Stimulated activated CD4-positive, alpha-beta T cell treated with anti-CD3 and anti-CD28 coated beads, Interleukin-1b, Interleukin-23, amount 100 ng/mL, for 48 hours (primary cell): Measurements from ENCODE around the gene CARNS1.
"Not testable (repeated sequence)": the region's sequence is repeated elsewhere in the genome, so short reads cannot be mapped to it uniquely, and the experiment has no call there.

Experiments used
- DNase-seq: peaks from one replicate; pipeline ENCODE4 v3.0.0-alpha.2; 2020

Gene CARNS1

GRCh38 chr11:67410984-67411784, 4.3 kb upstream of the CARNS1 start:
- no peak for DNase-seq

GRCh38 chr11:67411785-67412152, 3.7 kb upstream of the CARNS1 start:
- DNase-seq = no peak

- no peak for DNase-seq
Observed at GRCh38 chr11:67412495-67413179, 2.8 kb upstream of the CARNS1 start.

- DNase-seq = no peak
Observed at GRCh38 chr11:67413266-67413849, 2.1 kb upstream of the CARNS1 start.

- DNase-seq = peak; percentile 58
Observed at GRCh38 chr11:67416416-67417335, 1.2 kb downstream of the CARNS1 start.

GRCh38 chr11:67417425-67417824, 1.9 kb downstream of the CARNS1 start:
- no peak for DNase-seq

GRCh38 chr11:67418476-67419281, 3.2 kb downstream of the CARNS1 start:
- DNase-seq = no peak

GRCh38 chr11:67419325-67420049, 4.0 kb downstream of the CARNS1 start:
- no peak for DNase-seq

GRCh38 chr11:67420147-67420645, 4.7 kb downstream of the CARNS1 start:
- no peak for DNase-seq

- peak; percentile 97 for DNase-seq
Observed at GRCh38 chr11:67420646-67421429, 5.4 kb downstream of the CARNS1 start.

GRCh38 chr11:67421430-67422031, 6.1 kb downstream of the CARNS1 start:
- no peak for DNase-seq

- DNase-seq = no peak
Observed at GRCh38 chr11:67422891-67423290, 7.4 kb downstream of the CARNS1 start.

GRCh38 chr11:67423466-67423865, 8.0 kb downstream of the CARNS1 start:
- no peak for DNase-seq

- DNase-seq = no peak
Observed at GRCh38 chr11:67423891-67424613, 8.6 kb downstream of the CARNS1 start.

- not testable (repeated sequence) for DNase-seq
Observed at GRCh38 chr11:67427364-67427859, 11.9 kb downstream of the CARNS1 start.

GRCh38 chr11:67428052-67429001, 12.8 kb downstream of the CARNS1 start, which contains the start of gene RPS6KB2:
Gene RPS6KB2 (plus strand): TSS chr11:67428494. CDS start chr11:67428546, 52 bp downstream.
- peak; percentile 99 for DNase-seq

GRCh38 chr11:67429038-67429668, 13.7 kb downstream of the CARNS1 start:
- DNase-seq = no peak
